NCI-H2227 treated with DMSO at 0.1 percent for 48 hours (cell line): ENCODE results near the gene VDAC2.

Experiments
- DNase-seq: peaks from one replicate; lab custom pipeline; 2025; lab: John Stamatoyannopoulos, UW

The VDAC2 gene

DNA sequence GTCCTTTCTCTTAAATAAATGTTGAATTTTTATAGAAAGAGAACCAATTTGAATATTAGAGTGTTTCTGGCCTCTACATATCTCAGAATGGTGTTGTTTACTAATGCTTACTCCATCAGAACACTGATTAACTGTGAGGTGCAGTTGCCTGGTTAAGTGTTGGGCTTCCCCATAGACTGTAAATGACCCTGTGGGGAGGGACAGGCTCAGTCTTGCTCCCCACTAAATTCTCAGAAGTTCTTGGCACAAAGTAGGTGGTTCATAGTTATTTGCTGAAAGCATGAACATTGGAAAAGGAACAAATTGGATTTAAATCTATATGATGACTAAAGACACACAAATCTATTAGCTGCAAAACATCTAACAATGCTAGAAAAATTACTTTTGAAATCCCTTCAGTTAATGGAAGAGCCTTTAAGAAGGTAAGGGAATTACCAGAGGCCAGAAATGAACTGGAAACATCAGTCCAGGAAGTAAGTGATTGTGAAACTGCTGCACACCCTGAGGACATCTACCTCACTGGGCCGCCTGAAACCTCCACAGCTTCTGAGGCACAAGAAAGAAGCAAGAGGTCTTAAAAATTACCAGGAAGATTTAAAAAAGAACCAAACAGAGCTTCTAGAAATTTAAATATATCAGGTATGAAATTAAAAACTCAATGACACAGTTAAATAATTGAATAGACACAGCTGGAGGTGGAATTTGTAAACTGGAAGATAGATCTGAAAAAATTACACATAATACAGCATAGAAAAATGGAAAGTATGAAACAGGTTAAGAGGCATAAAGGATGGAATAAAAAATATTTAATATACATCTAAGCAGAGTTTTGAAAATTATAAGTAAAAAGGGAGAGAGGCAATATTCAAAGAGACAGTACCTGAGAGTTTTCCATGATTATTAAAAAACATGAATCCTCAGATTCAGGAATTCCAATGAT lies 43.0 kb downstream of the VDAC2 start:
- DNase-seq = no peak

DNA sequence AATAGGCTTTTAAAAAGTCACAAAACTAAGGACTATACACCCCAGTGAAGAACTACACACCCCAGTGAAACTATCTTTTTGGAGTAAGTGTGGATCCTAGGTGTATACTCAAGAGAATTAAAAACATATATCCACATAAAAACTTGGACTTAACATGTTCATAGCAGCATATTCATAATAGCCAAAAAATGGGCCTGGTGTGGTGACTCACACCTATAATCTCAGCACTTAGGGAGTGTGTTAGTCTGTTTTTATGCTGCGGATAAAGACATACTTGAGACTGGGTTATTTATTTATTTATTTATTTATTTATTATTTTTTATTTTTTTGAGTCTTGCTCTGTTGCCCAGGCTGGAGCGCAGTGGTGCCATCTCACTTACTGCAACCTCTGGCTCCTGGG lies 44.1 kb downstream of the VDAC2 start:
- DNase-seq = no peak

DNA sequence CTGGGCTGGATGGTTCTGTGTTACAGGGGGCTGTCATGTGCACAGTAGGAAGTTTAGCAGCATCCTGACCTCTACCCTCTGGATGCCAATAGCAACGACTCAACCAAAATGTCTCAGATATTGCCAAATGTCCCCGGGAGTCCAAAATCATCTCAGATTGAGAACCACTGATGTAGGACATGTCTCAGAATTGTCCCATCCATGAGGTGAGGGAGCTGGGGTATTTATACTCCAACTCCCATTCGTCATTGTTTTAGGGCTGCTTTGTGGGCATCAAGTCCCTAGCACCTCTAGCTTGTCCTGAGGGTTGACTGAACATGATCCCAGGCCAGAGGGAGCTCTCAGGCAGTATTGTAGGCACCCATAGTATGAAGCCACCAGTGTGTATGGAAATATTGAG lies 50.4 kb downstream of the VDAC2 start:
- DNase-seq = no peak

DNA sequence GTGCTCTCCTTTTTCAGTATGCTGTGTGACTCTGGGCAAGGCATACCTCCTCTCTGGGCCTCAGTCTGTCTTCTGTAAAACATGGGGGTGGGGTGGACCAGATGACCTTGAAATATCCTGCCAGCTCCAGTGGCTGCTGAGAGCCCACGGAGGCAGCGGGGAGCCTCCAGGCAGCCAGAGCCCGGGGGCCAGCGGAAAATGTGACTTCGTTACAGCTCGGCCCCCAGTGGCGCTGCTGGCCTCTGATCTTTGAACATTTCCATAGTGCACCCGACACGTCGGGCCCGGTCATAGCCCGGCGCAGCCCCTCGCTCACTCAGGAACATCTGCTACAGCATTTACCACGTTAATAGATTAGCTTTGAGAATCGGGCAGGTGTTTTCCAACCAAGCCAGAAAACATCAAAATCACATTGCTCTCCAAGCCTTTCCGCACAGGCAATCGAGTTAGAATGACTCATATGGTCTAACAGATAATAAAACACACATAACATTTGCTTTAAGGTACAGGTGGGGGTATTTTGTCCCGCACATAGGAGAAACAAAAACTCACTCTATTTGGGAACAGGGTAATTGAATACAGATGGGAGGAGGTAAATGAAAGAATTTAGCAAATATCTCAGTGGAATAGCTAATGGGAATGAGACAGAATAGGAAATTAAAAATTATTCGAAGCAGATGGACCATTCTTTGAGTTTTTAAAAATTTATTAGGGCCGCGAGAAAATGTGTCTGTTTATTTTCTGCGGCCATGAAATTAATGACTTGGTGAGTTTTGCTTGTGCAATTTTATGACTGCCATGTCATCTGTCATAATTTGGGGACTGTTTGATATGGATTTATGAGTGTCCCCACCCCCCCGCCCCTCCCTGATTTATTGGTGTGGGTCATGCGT lies 51.5 kb downstream of the VDAC2 start:
- no peak for DNase-seq

DNA sequence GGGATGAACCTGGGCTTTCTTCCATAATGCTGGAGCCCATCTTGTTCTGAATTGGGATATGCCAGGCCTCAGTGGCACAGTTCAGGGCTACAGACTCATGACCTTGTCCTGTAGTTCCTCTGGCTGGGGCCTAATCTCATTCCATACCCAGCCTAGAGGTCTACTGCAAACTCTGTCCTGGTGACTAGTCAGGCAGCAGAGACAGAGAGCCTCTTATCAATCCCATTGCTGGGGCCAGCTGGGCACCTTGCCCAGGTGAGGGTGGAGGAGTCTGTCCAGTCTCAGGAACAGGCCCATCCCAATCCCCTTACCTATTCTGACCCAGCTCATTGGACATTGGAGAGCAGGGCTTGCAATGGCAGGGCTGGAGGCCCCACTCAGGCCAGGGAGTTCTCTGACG lies 53.2 kb downstream of the VDAC2 start:
- no peak for DNase-seq

DNA sequence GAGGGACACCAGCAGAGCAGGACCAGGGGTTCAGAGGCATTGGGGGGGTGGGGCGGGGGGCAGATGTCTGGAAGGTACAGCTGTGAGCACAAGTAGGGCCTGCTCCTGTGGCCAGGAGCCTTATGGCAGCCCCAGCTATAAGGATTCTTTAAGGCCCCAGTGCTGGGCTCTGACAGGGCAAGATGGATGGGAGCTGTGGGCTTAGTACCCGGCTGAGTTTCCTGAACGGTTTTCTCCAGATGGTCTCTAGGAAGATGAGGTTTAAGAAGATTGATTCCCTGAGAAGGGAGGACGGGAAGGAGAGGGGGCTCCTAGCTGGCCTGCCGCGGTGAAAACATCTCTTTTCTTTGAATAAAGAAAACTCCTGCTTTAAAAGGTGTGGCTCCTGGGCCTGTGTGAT lies 55.3 kb downstream of the VDAC2 start:
- DNase-seq = no peak

DNA sequence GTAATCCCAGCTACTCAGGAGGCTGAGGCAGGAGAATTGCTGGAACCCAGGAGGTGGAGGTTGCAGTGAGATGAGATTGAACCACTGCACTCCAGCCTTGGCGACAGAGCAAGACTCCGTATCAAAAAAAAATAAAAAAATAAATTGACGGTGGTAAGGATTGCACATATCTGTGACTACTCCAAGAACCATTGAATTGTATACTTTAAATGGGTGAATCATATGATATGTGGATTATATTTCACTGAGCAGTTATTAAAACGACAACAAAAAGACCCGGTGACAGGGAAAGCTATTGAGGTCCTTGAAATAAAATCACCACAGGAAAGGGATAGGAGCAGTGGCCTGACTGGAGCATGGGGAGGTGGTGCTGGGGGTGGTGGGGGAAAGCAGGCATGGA lies 56.3 kb downstream of the VDAC2 start:
- no peak for DNase-seq

DNA sequence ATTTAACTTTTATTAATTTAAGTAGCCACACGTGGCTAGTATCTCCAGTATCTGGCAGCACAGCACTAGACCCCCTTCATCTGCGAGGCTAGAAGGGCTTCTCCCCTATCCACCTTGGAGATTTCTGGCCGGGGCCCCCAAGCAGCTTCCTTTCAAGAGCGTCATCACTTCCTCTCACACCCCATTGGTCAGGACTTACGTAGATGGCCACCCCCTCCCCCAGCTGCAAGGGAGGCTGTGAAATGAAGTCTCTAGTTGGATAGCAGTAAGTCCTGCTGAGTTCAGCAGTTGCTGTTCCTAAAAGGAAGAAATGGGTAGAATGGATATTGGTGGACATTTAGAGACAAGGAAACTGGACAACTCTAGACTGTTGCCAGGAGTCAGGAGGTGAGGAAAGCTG lies 59.0 kb downstream of the VDAC2 start:
- DNase-seq = no peak

DNA sequence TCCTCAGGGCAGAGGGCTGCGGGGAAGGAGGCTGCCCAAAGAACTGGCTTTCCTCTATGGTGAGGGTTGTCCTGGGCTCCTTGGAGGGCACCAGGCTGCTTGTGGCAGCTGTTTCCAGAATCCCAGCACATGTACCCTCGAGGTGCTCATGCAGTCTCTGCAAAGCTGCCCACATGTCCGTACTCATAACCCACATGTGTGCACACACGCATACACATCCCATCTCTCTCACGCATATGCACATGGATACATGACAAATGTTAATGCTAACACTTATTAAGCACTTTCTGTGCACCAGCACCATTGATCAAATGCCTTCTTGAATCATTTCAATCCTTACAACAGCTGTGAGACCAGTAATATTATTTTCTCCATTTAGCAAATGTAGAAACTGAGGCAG lies 61.5 kb downstream of the VDAC2 start:
- no peak for DNase-seq

DNA sequence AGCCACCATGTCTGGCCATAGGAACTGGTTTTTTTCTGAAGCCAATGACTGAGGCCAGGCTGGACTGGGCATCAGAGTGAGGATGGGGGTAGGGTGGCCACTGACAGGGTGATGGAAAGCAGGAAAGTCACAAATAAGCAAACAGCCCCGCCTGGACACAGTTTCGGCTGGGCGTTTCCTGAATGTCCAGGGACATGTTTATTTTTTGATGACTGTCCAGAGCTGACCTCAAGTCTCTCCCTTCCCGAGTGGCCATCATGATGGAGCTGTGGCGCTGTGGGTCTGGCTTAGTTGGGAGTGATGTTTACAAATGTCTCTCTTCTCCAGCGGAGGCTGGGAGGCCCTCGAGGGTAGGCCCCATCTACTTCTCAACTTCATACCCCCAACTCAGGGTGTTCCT lies 62.3 kb downstream of the VDAC2 start:
- no peak for DNase-seq

DNA sequence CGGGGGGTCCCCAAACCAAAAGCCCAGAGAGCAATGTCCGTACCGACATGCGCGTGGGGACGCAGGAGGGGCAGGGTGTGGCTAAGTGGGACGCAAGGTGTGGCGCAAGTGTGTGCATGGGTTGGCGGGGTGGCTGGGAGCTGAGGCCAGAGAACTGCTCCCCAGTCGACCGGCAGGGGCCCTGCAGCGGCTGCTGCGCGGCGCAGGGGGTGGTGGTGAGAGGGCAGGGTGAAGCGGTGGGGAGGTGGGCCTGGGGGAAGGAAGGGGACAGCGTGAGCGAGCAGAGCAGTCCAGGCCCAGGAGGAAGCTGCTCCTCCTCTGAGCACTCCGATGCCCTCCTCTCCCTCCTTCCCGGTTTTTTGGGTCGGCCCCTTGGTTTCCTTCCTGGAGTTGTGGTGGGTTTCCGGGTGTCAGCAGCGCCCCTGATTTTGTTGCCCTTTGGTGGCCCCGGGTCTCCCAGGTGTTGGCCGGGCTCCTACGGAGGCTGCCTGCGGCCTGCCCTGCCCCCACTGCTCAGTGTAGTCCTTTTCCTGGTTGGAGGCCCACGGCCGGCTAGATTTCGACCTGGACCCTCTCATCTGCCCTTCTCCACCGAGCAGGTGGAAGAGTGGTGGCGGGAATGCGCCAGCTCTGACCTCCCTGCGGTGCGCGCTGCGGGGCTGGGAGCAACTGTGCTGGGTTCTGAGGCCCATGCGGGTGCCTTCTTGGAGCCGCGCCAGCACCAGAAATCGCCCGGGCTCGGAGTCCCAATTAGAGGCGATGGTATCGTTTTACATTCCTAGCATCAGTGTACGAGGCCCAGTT lies 65.7 kb downstream of the VDAC2 start:
- no peak for DNase-seq

DNA sequence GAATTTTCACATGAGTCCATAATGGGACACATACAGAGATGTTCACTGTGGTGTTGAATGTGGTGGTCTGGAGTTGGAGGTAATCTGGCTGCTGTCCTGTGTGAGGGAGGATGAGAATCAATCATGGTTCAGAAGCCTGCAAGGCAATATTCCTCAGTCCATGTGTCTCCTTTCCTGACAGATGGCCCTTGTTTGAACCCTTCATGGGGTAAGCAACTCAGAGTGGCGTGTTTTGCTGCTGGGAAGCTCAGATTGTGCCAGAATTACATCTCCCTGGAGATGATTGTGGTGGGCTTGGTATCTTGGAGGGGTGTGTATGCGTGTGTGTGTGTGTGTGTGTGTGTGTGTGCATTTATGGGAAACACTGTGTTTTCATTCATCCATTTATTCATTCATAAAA lies 69.6 kb downstream of the VDAC2 start:
- DNase-seq = no peak
